H1 (cell line): ENCODE results near the gene PHLDB3. TPM values are rescaled to one million over a fixed set of nuclear protein-coding genes. Genes with fewer than 3 reads are reported as not detected.

Experiments used
- CTCF ChIA-PET: fragments of 300-600 bp; sonication (Branson Sonifier 250); formaldehyde crosslinking; loops from one replicate; lab custom pipeline; 2021; ENCODE audit not compliant: partially characterized antibody; lab: Charles Lee
- POLR2A ChIA-PET: fragments of 300-600 bp; sonication (Branson Sonifier 250); formaldehyde crosslinking; loops from one replicate; lab custom pipeline; 2021; ENCODE audit warnings: inconsistent platforms; ENCODE audit not compliant: partially characterized antibody; lab: Charles Lee
- DNase-seq, 2 experiments: peaks; one replicate each; pipeline versions ENCODE4 v3.0.0 to v3.0.0-alpha.2; 2010 to 2022; ENCODE audit warnings: low spot score in 2 of 2, low read depth in 1 of 2, mixed read lengths in 1 of 2
- FAIRE-seq: peaks from 2 replicates; lab custom pipeline; 2011; peaks lifted over from hg19 to GRCh38; lab: Jason Lieb, UNC
- H2AFZ ChIP-seq: 2 replicates; pipeline ENCODE4 v1.8.1; 2012; ENCODE audit warnings: low read length, inconsistent platforms
- H2AK5ac ChIP-seq: 2 replicates; pipeline ENCODE4 v1.6.1; 2013; ENCODE audit warnings: low read depth, low read length
- H2BK120ac ChIP-seq: replicated peaks from 2 replicates; pipeline ENCODE3; 2013; ENCODE audit warnings: low read depth, low read length, inconsistent platforms
- H2BK12ac ChIP-seq: 2 replicates; pipeline ENCODE4 v1.6.1; 2013; ENCODE audit warnings: low read depth, low read length
- H2BK15ac ChIP-seq: 2 replicates; pipeline ENCODE4 v1.6.1; 2013; ENCODE audit warnings: low read length
- H2BK20ac ChIP-seq: 2 replicates; pipeline ENCODE4 v1.6.1; 2013; ENCODE audit warnings: low read length
- H2BK5ac ChIP-seq: 2 replicates; pipeline ENCODE4 v1.6.1; 2013; ENCODE audit warnings: low read depth, low read length
- H3K14ac ChIP-seq: 2 replicates; pipeline ENCODE4 v1.6.1; 2013; ENCODE audit warnings: inconsistent platforms; ENCODE audit not compliant: insufficient read length
- H3K18ac ChIP-seq: 2 replicates; pipeline ENCODE4 v1.6.1; 2013; ENCODE audit warnings: low read length; ENCODE audit errors: extremely low read depth
- H3K23ac ChIP-seq: 2 replicates; pipeline ENCODE4 v1.6.1; 2013; ENCODE audit warnings: inconsistent platforms; ENCODE audit not compliant: insufficient read length
- H3K23me2 ChIP-seq: 2 replicates; pipeline ENCODE4 v1.6.1; 2013; ENCODE audit warnings: low read depth, low read length
- H3K27ac ChIP-seq: 2 replicates; pipeline ENCODE4 v1.6.1; 2011; ENCODE audit warnings: low read depth, low read length, inconsistent platforms
- H3K27me3 ChIP-seq, 4 experiments: replicated peaks in 1 of 4; 1 replicate in 1 of 4; 2 replicates in 3 of 4; pipeline versions ENCODE4 v1.6.1 to v1.8.1; 2011 to 2013; ENCODE audit warnings: low read length in 3 of 4, mild to moderate bottlenecking in 3 of 4, inconsistent platforms in 2 of 4, mixed read lengths in 2 of 4, moderate library complexity in 1 of 4; ENCODE audit not compliant: control insufficient read depth in 3 of 4, insufficient read depth in 3 of 4; ENCODE audit errors: extremely low read depth in 1 of 4
- H3K36me3 ChIP-seq, 4 experiments: 2 replicates each; pipeline versions ENCODE4 v1.6.1 to v1.8.1; 2011 to 2013; ENCODE audit warnings: mild to moderate bottlenecking in 4 of 4, low read length in 3 of 4, moderate library complexity in 2 of 4, control low read depth in 1 of 4, inconsistent platforms in 1 of 4; ENCODE audit not compliant: insufficient read depth in 4 of 4, control insufficient read depth in 2 of 4
- H3K4ac ChIP-seq: replicated peaks from 2 replicates; pipeline ENCODE3; 2013; ENCODE audit warnings: low read length, low read depth, mixed read lengths, inconsistent platforms; ENCODE audit not compliant: insufficient read length
- H3K4me1 ChIP-seq, 4 experiments: replicated peaks in 1 of 4; 1 replicate in 1 of 4; 2 replicates in 3 of 4; pipeline versions ENCODE4 v1.6.1 to v1.8.1; 2011 to 2013; ENCODE audit warnings: low read length in 3 of 4, inconsistent platforms in 2 of 4, mixed read lengths in 1 of 4; ENCODE audit not compliant: insufficient read depth in 4 of 4, control insufficient read depth in 3 of 4
- H3K4me2 ChIP-seq, 2 experiments: 2 replicates each; pipeline versions ENCODE4 v1.6.1 to v1.8.1; 2011 to 2013; ENCODE audit warnings: low read depth in 2 of 2, low read length in 2 of 2, control low read depth in 1 of 2, inconsistent platforms in 1 of 2, mild to moderate bottlenecking in 1 of 2; ENCODE audit not compliant: insufficient read depth in 1 of 2
- H3K4me3 ChIP-seq, 4 experiments: fragments of 200-600, 300-600 bp in 1 of 4; sonication (generic), shearing (Covaris generic), sonication (Bioruptor Twin) in 1 of 4; 2 replicates each; pipeline versions ENCODE4 v1.5.1 to v1.8.1; 2011 to 2016; ENCODE audit warnings: low read length in 4 of 4, low read depth in 3 of 4, control low read depth in 2 of 4, inconsistent platforms in 2 of 4, mild to moderate bottlenecking in 2 of 4, mixed read lengths in 1 of 4, moderate library complexity in 1 of 4; ENCODE audit not compliant: insufficient read depth in 2 of 4; ENCODE audit errors: extremely low read depth in 1 of 4
- H3K56ac ChIP-seq: replicated peaks from 2 replicates; pipeline ENCODE3; 2013; ENCODE audit warnings: low read depth, mild to moderate bottlenecking, mixed read lengths, low read length, inconsistent platforms; ENCODE audit not compliant: insufficient read length
- H3K79me1 ChIP-seq: 2 replicates; pipeline ENCODE4 v1.6.1; 2013; ENCODE audit warnings: low read depth, low read length, control low read depth
- H3K79me2 ChIP-seq, 2 experiments: 2 replicates each; pipeline versions ENCODE4 v1.6.1 to v1.8.1; 2012 to 2013; ENCODE audit warnings: low read length in 2 of 2, mild to moderate bottlenecking in 2 of 2, inconsistent platforms in 1 of 2; ENCODE audit not compliant: insufficient read depth in 2 of 2, control insufficient read depth in 1 of 2
- H3K9ac ChIP-seq, 4 experiments: replicated peaks in 1 of 4; 1 replicate in 1 of 4; 2 replicates in 3 of 4; pipeline versions ENCODE4 v1.6.1 to v1.8.1; 2011 to 2013; ENCODE audit warnings: low read depth in 3 of 4, low read length in 3 of 4, control low read depth in 2 of 4, mild to moderate bottlenecking in 2 of 4, moderate library complexity in 2 of 4, inconsistent platforms in 1 of 4; ENCODE audit errors: extremely low read depth in 1 of 4
- H3K9me3 ChIP-seq, 2 experiments: 2 replicates each; pipeline versions ENCODE4 v1.6.1 to v1.8.1; 2012 to 2013; ENCODE audit warnings: mild to moderate bottlenecking in 2 of 2, moderate library complexity in 2 of 2, control low read depth in 1 of 2, inconsistent platforms in 1 of 2, low read depth in 1 of 2, low read length in 1 of 2, mixed read lengths in 1 of 2; ENCODE audit not compliant: insufficient read depth in 2 of 2
- H4K20me1 ChIP-seq, 2 experiments: replicated peaks in 1 of 2; 2 replicates each; pipeline versions ENCODE3 to v1.8.1; 2011 to 2013; ENCODE audit warnings: inconsistent platforms in 2 of 2, low read length in 2 of 2, mild to moderate bottlenecking in 1 of 2; ENCODE audit not compliant: insufficient read depth in 2 of 2, control insufficient read depth in 1 of 2
- H4K5ac ChIP-seq: 2 replicates; pipeline ENCODE4 v1.6.1; 2013; ENCODE audit warnings: low read length, low read depth, mixed read lengths, inconsistent platforms; ENCODE audit not compliant: insufficient read length
- H4K8ac ChIP-seq: 2 replicates; pipeline ENCODE4 v1.8.0; 2013; ENCODE audit warnings: mild to moderate bottlenecking, moderate library complexity, low read length, inconsistent platforms; ENCODE audit not compliant: insufficient read depth; ENCODE audit errors: extremely low read depth
- H4K91ac ChIP-seq: replicated peaks from 2 replicates; pipeline ENCODE3; 2013; ENCODE audit warnings: low read length, mixed read lengths, inconsistent platforms; ENCODE audit not compliant: insufficient read length
- BRCA1 ChIP-seq: IDR thresholded peaks from 2 replicates; pipeline ENCODE4 v1.6.1; 2012; ENCODE audit warnings: low read depth, low read length, improper control_type of control experiment
- CEBPB ChIP-seq: IDR thresholded peaks from 2 replicates; pipeline ENCODE4 v1.6.1; 2012; ENCODE audit warnings: low read depth, low read length
- GABPA ChIP-seq: IDR thresholded peaks from 2 replicates; pipeline ENCODE4 v1.6.1; 2011; ENCODE audit warnings: mild to moderate bottlenecking, low read length, moderate library complexity, borderline replicate concordance; ENCODE audit not compliant: insufficient read depth
- HDAC2 ChIP-seq, 2 experiments: fragments of 300-600 bp in 1 of 2; sonication (generic) in 1 of 2; IDR thresholded peaks; 2 replicates each; pipeline ENCODE4 v1.6.1; 2011 to 2012; ENCODE audit warnings: low read depth in 2 of 2, low read length in 2 of 2, mild to moderate bottlenecking in 2 of 2, moderate library complexity in 2 of 2, borderline replicate concordance in 1 of 2, inconsistent platforms in 1 of 2
- KDM5A ChIP-seq: fragments of 200-600 bp; IDR thresholded peaks from 2 replicates; pipeline ENCODE4 v1.7.1; 2012; ENCODE audit warnings: mild to moderate bottlenecking, low read length, inconsistent platforms, mixed read lengths
- MAFK ChIP-seq: IDR thresholded peaks from 2 replicates; pipeline ENCODE4 v1.6.1; 2012; ENCODE audit warnings: low read depth, mild to moderate bottlenecking, improper control_type of control experiment, low read length
- POLR2A ChIP-seq, 2 experiments: IDR thresholded peaks; 1 replicate in 1 of 2; 2 replicates in 1 of 2; pipeline ENCODE4 v1.6.1; 2011; ENCODE audit warnings: low read depth in 2 of 2, low read length in 2 of 2, mild to moderate bottlenecking in 2 of 2; ENCODE audit errors: control extremely low read depth in 1 of 2
- POLR2AphosphoS5 ChIP-seq: IDR thresholded peaks from 2 replicates; pipeline ENCODE4 v1.6.1; 2011; ENCODE audit warnings: low read depth, low read length
- SIRT6 ChIP-seq: IDR thresholded peaks from one replicate; pipeline ENCODE4 v1.7.1; 2012; ENCODE audit warnings: low read length, inconsistent platforms
- SP2 ChIP-seq: IDR thresholded peaks from 2 replicates; pipeline ENCODE4 v1.6.1; 2012; ENCODE audit warnings: mild to moderate bottlenecking, low read length, inconsistent platforms
- TAF7 ChIP-seq: optimal IDR thresholded peaks from 2 replicates; pipeline ENCODE3; 2011; ENCODE audit warnings: low read depth, mild to moderate bottlenecking, inconsistent platforms, low read length, moderate library complexity, borderline replicate concordance
- ZNF274 ChIP-seq: IDR thresholded peaks from 2 replicates; pipeline ENCODE4 v1.7.0; 2012; ENCODE audit warnings: low read length, borderline replicate concordance; ENCODE audit errors: extremely low read depth
- WGBS, 2 experiments: shearing (Covaris generic) in 1 of 2; methylation state at CpG; one replicate each; pipeline versions ENCODE4 v1.1.6 to v1.1.7; 2013 to 2015; ENCODE audit warnings: low lambda C conversion rate in 2 of 2, mixed read lengths in 2 of 2, inconsistent platforms in 1 of 2, low coverage in 1 of 2, missing lambda C conversion rate in 1 of 2; ENCODE audit not compliant: insufficient replicate concordance in 2 of 2, insufficient coverage in 1 of 2, insufficient read length in 1 of 2; ENCODE audit errors: extremely low coverage in 1 of 2, missing lambda C conversion rate in 1 of 2; 5-methylcytosine and 5-hydroxymethylcytosine counted together
- polyA plus RNA-seq, 7 experiments: library from polyadenylated mRNA; depleted of rRNA in 3 of 7; stranded (reverse) in 5 of 7; unstranded in 2 of 7; fragments of >200 nt in 5 of 7; fragments of 200-250 nt in 2 of 7; gene quantifications; 1 replicate in 5 of 7; 2 replicates in 1 of 7; 4 replicates in 1 of 7; pipeline versions ENCODE4 v1.2.1 to v1.2.3, GENCODE V29; 2011 to 2013; ENCODE audit warnings: missing spikeins in 2 of 7, mixed read lengths in 2 of 7
- total RNA-seq: library from RNA; stranded (reverse); fragmentation: NEBNext Ultra II Directional; extraction: Animal tissue kit (Norgen Biotek cat#: 25700); gene quantifications from 2 replicates; pipeline ENCODE4 v1.2.1, GENCODE V29; 2021

PHLDB3 gene
- total and polyA plus RNA-seq, 2 of the 8 experiments (the other 6 are each of a cell fraction or from before 2014, with no cell fraction given), result 4.0 to 8.5 TPM

DNA sequence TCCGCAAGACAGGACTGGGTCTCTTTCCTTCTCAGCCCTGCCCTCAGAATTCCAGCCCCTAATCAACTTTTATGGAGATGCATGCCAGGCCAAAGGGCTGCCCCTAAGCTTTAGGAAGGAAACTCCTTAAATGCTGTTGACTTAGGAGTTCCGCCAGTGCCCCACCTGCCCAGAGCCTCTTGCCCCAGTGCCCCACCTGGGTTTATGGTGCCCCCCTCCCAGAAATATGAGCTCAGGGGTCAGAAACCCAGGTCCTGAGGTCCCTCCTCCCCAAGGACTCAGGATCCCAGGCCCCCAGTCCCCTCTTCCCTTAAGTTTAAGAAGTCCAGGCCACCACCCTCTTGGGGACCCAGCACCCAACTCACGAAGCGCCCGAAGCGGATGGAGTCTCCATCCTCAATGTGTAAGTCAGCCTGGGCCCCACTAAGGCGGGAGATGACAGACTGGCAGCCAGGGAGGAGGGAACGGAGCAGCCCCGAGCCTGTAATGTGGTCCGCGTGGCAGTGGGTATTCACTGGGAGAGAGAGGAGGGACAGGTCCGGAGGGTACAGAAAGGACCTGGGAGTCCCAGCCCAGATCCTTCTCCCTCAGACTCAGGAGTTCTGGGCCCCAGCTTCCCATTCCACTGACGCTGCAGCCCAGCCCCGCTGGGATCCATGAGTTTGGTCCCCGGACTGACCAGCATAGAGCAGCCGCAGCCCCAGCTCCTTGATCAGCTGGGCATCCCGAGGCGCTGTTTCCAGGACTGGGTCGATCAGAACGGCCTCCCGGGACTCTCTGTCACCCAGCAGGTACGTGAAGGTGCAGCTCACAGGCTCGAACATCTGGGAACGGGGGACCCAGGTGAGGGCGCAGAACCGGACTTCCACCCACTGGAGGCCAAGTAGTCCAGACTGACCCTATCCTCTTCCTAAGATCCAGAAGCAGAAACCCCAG is 21.6 kb upstream of the PHLDB3 start:
- Histone ChIP-seq H3K4me2 (peak overlapping the region; percentile 80 to 82), H3K4me3 (peak overlapping the region; percentile 64 to 92 (median 74)), H4K8ac (no peak overlapping the region), H3K79me2 (no peaks in the 10 kb centered on the region), H2BK120ac (no peak overlapping the region), H3K27me3 (peaks cover 2 to 14% (median 10%) of the 10 kb centered on the region in 4 experiments), H2BK15ac (no peak overlapping the region; the same call in 1 of the 2 replicates), H4K20me1 (peaks cover 0 to 1% of the 10 kb centered on the region in 2 experiments), H3K27ac (no peak overlapping the region), H3K9me3 (no peaks in the 10 kb centered on the region; a peak in 1 of 4 replicates), H2BK12ac (peak overlapping the region; percentile 39; the same call in 1 of the 2 replicates), H3K4ac (no peak overlapping the region), H4K91ac (no peak overlapping the region), H3K9ac (peak overlapping the region in 3 of 4 experiments; percentile 10 to 29 (median 28); a peak in 3 of 7 replicates), H4K5ac (no peak overlapping the region), H3K23me2 (peaks cover 15% of the 10 kb centered on the region), H3K56ac (no peak overlapping the region), H3K36me3 (no peaks in the 10 kb centered on the region), H3K79me1 (no peaks in the 10 kb centered on the region), H3K14ac (no peak overlapping the region), H2BK5ac (no peak overlapping the region), H3K4me1 (peaks cover 0 to 11% (median 5%) of the 10 kb centered on the region in 4 experiments; a peak in 6 of 7 replicates), H2AFZ (no peak overlapping the region), H3K18ac (peak overlapping the region; percentile 48), H2AK5ac (no peak overlapping the region), H2BK20ac (no peak overlapping the region), H3K23ac (no peak overlapping the region)
- ChIA-PET CTCF (interaction anchor here (0.5 to 10.0 kb wide), 6 partner anchors 21 to 296 kb away, joined by 3 to 192 read pairs (median 3); partner anchors contain the start of genes LYPD3 and PHLDB3), POLR2A (interaction anchor here (0.5 to 1.3 kb wide), 5 partner anchors 46 to 1663 kb away, joined by 3 to 4 read pairs (median 3); no protein-coding TSS in a partner anchor)
- DNase-seq (peak in 1 of 2 experiments; percentile 55), FAIRE-seq (no peak)
- WGBS, 2 experiments, result 8% methylated on average over 23 of the region's 26 CpGs; no CpG with 5 or more reads in 1 of the 2 experiments
- TF ChIP-seq POLR2A (IDR thresholded peaks at IDR 0.05; ENCODE audit: control extremely low read depth in 1 of 2, low read depth in 2 of 2, low read length in 2 of 2), result no peak
- TF ChIP-seq ZNF274, result no peak
- no peak for TF ChIP-seq POLR2AphosphoS5
- no peak for TF ChIP-seq TAF7
- TF ChIP-seq GABPA, result no peak
- TF ChIP-seq HDAC2 (IDR thresholded peaks at IDR 0.05; ENCODE audit: borderline replicate concordance in 1 of 2, low read depth in 2 of 2, low read length in 2 of 2), result no peak
- no peak for TF ChIP-seq SP2
- TF ChIP-seq BRCA1, result no peak
- TF ChIP-seq KDM5A, result no peak
- no peak for TF ChIP-seq CEBPB
- no peak for TF ChIP-seq SIRT6
- TF ChIP-seq MAFK, result no peak
